Keratinocyte (primary cell): ENCODE data around the gene SORT1.

Experiments used
- EZH2 ChIP-seq: IDR thresholded peaks from one replicate; pipeline ENCODE4 v1.6.1; 2012; ENCODE audit warnings: inconsistent platforms, mild to moderate bottlenecking, low read length, moderate library complexity
- TF ChIP-seq, protein P1 (sequence below), 3 experiments: IDR thresholded peaks in 1 of 3; conservative IDR thresholded peaks in 1 of 3; optimal IDR thresholded peaks in 1 of 3; 2 replicates in 2 of 3; 3 replicates in 1 of 3; pipeline versions ENCODE3 to v1.5.1; 2011; ENCODE audit warnings: low read length in 3 of 3, mild to moderate bottlenecking in 3 of 3, moderate library complexity in 2 of 3, control low read depth in 1 of 3, inconsistent platforms in 1 of 3; ENCODE audit not compliant: insufficient read depth in 2 of 3; ENCODE audit errors: extremely low read depth in 1 of 3

GRCh38 chr1:109338091-109338490, 59.6 kb downstream of the SORT1 start:
- no peak for TF ChIP-seq EZH2
- TF ChIP-seq, protein P1, sequence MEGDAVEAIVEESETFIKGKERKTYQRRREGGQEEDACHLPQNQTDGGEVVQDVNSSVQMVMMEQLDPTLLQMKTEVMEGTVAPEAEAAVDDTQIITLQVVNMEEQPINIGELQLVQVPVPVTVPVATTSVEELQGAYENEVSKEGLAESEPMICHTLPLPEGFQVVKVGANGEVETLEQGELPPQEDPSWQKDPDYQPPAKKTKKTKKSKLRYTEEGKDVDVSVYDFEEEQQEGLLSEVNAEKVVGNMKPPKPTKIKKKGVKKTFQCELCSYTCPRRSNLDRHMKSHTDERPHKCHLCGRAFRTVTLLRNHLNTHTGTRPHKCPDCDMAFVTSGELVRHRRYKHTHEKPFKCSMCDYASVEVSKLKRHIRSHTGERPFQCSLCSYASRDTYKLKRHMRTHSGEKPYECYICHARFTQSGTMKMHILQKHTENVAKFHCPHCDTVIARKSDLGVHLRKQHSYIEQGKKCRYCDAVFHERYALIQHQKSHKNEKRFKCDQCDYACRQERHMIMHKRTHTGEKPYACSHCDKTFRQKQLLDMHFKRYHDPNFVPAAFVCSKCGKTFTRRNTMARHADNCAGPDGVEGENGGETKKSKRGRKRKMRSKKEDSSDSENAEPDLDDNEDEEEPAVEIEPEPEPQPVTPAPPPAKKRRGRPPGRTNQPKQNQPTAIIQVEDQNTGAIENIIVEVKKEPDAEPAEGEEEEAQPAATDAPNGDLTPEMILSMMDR (optimal IDR thresholded peaks at IDR 0.05 in 1 of 3, IDR thresholded peaks at IDR 0.05 in 1 of 3, conservative IDR thresholded peaks at IDR 0.05 in 1 of 3; ENCODE audit: extremely low read depth in 1 of 3, insufficient read depth in 2 of 3, low read length in 3 of 3) = no peak
